NCI-H748 treated with DMSO at 0.1 percent for 48 hours (cell line): Measurements from ENCODE around the gene GPR107.

Experiments
- DNase-seq: peaks from one replicate; lab custom pipeline; 2025; lab: John Stamatoyannopoulos, UW

GPR107 gene

GRCh38 chr9:130183133-130183762, 129.5 kb downstream of the GPR107 start:
- DNase-seq = no peak

GRCh38 chr9:130185017-130185416, 131.3 kb downstream of the GPR107 start:
- no peak for DNase-seq

DNA sequence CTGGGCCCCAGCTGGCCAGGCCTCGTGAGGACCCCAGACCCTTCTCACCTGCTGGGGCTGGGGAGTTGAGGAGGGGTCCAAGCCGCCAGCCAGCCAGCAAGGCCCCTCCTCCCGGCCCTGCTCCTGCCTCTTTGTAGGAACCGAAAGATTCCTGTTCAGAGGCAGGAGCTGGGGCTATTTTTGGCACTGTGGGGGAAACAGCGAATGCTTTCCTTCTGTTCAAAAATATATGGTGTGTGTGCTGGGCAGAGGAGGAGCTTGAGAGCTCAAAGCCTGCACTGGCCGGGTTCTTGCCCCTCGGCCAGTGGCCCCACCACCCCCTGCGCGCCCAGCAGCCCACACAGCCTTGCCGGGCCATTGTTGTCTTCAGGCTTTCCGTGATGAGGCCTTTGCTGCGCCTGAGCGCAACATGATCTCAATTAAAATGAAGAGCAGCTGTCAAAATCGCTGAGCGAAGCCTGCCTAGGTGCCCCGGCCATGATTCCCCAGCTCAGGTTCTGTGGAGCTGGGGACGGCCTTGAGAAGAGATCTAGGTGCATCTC, 131.9 kb downstream of the GPR107 start:
- DNase-seq = no peak

DNA sequence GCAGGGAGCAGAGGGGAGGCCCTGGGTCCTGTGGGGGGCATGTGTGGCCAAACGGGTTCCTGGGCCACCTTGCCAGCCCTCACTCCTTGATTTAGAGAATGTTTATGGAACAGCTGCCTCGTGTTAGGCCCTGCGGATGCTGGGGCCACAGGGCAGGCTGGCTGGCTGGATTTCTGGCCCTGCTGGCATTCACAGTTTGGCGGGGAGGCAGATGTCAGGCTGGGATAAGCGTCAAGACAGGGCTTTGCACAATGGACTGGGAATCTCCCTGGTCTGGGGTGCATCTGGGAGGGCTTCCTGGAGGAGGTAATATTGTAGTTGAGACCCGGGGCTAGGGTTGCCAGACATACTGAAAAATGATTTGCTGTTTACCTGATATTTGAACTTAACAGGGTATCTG, 132.3 kb downstream of the GPR107 start:
- no peak for DNase-seq

DNA sequence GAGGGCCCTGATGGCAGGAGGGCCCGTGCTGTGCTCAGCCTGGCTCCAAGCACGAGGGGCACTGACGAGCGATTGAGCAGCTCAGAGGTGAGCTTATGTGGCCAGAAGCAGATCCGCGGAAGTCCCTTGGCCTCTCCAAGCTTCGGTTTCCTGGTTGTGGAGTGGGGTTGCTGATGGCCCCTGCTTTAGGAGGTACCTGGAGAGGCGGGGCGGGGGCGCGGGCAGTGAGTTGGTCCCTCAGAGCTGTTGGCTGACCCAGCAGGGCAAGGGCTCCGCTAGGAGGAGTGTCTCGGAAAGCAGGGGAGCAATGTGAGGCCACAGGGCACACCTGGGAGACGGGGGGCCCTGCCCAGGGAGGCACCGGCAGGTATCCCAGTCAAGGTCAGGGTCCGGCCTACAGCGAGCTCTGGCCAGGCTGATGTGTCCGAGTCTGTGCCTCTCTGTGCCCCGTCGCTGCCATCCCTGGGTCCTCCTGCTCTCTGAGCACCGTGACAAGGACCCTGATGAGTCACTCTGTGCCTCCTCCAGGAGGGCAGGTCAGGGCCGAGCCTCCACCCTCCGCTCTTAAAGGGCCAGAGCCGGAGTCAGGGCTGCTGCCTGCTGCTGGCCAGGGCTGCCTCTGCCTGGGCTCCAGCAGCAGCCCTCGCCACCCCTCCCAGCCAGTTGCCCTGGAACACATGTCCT, 133.3 kb downstream of the GPR107 start:
- no peak for DNase-seq

- DNase-seq = no peak
Observed at GRCh38 chr9:130187523-130187846, 133.8 kb downstream of the GPR107 start.

GRCh38 chr9:130188860-130189481, 135.3 kb downstream of the GPR107 start:
- DNase-seq = no peak
